Heart left ventricle (tissue), 16 donors: ENCODE measurements around the gene PNPO. TPM values are rescaled to one million over a fixed set of nuclear protein-coding genes. Genes with fewer than 3 reads are reported as not detected.
A peak's percentile ranks its signal among the peaks of the same experiment; 100 is the strongest.

ENCODE experiments used
- ATAC-seq, 4 donors: fragments of 200-7000 bp; cut with Tn5 transposase; one replicate each; pipeline ENCODE4 v1.9.1; 2020 to 2022; ENCODE audit warnings: moderate library complexity in 4 of 4, mild to moderate bottlenecking in 3 of 4, moderate number of reproducible peaks in 1 of 4
- DNase-seq, 5 donors: peaks; one replicate each; pipeline ENCODE4 v3.0.0-alpha.2; 2020
- H3K27ac ChIP-seq, 12 donors: fragments of 200-600 bp; sonication (generic) in 4 of 12; one replicate each; pipeline versions ENCODE4 v1.5.0 to v1.8.0; 2016 to 2022; ENCODE audit warnings: mild to moderate bottlenecking in 2 of 12
- H3K27me3 ChIP-seq, 9 donors: fragments of 200-600 bp; sonication (generic) in 2 of 9; one replicate each; pipeline versions ENCODE4 v1.5.1 to v1.8.0; 2016 to 2022; ENCODE audit warnings: mild to moderate bottlenecking in 3 of 9
- H3K36me3 ChIP-seq, 9 donors: fragments of 200-600 bp; sonication (generic) in 2 of 9; one replicate each; pipeline versions ENCODE4 v1.5.0 to v1.8.0; 2018 to 2022; ENCODE audit warnings: mild to moderate bottlenecking in 2 of 9
- H3K4me1 ChIP-seq, 12 donors: fragments of 200-600 bp; sonication (generic) in 4 of 12; one replicate each; pipeline versions ENCODE4 v1.5.0 to v1.8.0; 2016 to 2022; ENCODE audit warnings: mild to moderate bottlenecking in 3 of 12
- H3K4me3 ChIP-seq, 12 donors: fragments of 200-600 bp; sonication (generic) in 4 of 12; one replicate each; pipeline versions ENCODE4 v1.5.0 to v1.8.0; 2017 to 2022; ENCODE audit warnings: mild to moderate bottlenecking in 9 of 12, moderate library complexity in 4 of 12
- H3K9me3 ChIP-seq, 12 donors: fragments of 200-600 bp; sonication (generic) in 4 of 12; one replicate each; pipeline versions ENCODE4 v1.5.0 to v1.8.0; 2016 to 2022; ENCODE audit warnings: mild to moderate bottlenecking in 1 of 12
- POLR2A ChIP-seq, 2 donors: fragments of 450-650 bp; IDR thresholded peaks; one replicate each; pipeline ENCODE4 v1.6.1; 2017; ENCODE audit warnings: antibody characterized with exemption in 2 of 2, mild to moderate bottlenecking in 2 of 2, moderate library complexity in 2 of 2
- WGBS, 4 donors: extraction: QIAGEN DNeasy Blood & Tissue Kit in 2 of 4; methylation state at CpG; one replicate each; pipeline versions ENCODE4 v1.1.5 to v1.1.7; 2013 to 2018; 5-methylcytosine and 5-hydroxymethylcytosine counted together
- intact Hi-C, 10 donors: fragments of 100-400 bp; cut with DNase I; formaldehyde crosslinking; loops; one replicate each; pipeline versions ENCODE4 v1.11.1 to v1.14.2; 2022
- polyA plus RNA-seq, 2 donors: library from polyadenylated mRNA; stranded (reverse); fragments of 200-250 nt; gene quantifications; one replicate each; pipeline ENCODE4 v1.2.3, GENCODE V29; 2013
- total RNA-seq, 9 donors: library from RNA; depleted of rRNA in 2 of 9; stranded (reverse); fragments of >200 nt in 2 of 9; fragmentation: NEBNext Ultra II Directional in 3 of 9; extraction: Animal tissue kit (Norgen Biotek cat#: 25700) in 3 of 9; gene quantifications; one replicate each; pipeline versions ENCODE4 v1.1.0 to v1.2.4, GENCODE V29; 2016 to 2023
- TF ChIP-seq, protein P1 (sequence below), 12 donors: fragments of 200-600 bp; sonication (generic) in 4 of 12; IDR thresholded peaks; one replicate each; pipeline versions ENCODE4 v1.5.0 to v1.8.0; 2018 to 2022; ENCODE audit warnings: antibody characterized with exemption in 12 of 12, mild to moderate bottlenecking in 5 of 12
- donor health status: ischemic (EF 13 %, LVEDD 7.1; RV severe dilation, severe dysfunction).
- donor health status: healthy with polysubstance abuse.
- donor health status: DM: no; HTN: yes; CAD: no.
- donor health status: DM: no; HTN: no; CAD: no.
- donor health status: ischemic (EF 25% LVEDD 6.9; RV normal size, moderate dysfunction).
- donor health status: ischemic (EF 25% LVEDD 5.7; RV mildly dilated, moderate dysfunction).
- donor health status: healthy.
- donor health status: DM: yes; HTN: yes; CAD: no.
- donor health status: ischemic (EF 35%, LVEDD 5.7; RV mildly dilated, moderate dysfunction).
- donor health status: nonischemic (EF 11% LVEDD 7.7; RV severe dilation, severe dysfunction).
- donor health status: DM: yes; HTN: yes; CAD: no.
- donor health status: PGD.
- donor health status: ischemic (EF 29% LVEDD 5.4; RV normal size, mild dysfunction).
- donor health status: nonischemic (EF 23%, LVEDD 6.1; RV moderate dilation, normal function).

PNPO gene
- total and polyA plus RNA-seq, 11 donors, result 12.6 to 45.0 (median 29.7) TPM

- TF ChIP-seq, protein P1, sequence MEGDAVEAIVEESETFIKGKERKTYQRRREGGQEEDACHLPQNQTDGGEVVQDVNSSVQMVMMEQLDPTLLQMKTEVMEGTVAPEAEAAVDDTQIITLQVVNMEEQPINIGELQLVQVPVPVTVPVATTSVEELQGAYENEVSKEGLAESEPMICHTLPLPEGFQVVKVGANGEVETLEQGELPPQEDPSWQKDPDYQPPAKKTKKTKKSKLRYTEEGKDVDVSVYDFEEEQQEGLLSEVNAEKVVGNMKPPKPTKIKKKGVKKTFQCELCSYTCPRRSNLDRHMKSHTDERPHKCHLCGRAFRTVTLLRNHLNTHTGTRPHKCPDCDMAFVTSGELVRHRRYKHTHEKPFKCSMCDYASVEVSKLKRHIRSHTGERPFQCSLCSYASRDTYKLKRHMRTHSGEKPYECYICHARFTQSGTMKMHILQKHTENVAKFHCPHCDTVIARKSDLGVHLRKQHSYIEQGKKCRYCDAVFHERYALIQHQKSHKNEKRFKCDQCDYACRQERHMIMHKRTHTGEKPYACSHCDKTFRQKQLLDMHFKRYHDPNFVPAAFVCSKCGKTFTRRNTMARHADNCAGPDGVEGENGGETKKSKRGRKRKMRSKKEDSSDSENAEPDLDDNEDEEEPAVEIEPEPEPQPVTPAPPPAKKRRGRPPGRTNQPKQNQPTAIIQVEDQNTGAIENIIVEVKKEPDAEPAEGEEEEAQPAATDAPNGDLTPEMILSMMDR (IDR thresholded peaks at IDR 0.05), result no peak
- TF ChIP-seq POLR2A (IDR thresholded peaks at IDR 0.05), result no peak
- Histone ChIP-seq H3K4me3 (no peak overlapping the region), H3K36me3 (peaks cover 0 to 73% (median 55%) of the 10 kb centered on the region in 9 donors), H3K9me3 (no peaks in the 10 kb centered on the region), H3K27ac (no peak overlapping the region), H3K4me1 (peaks cover 0 to 39% (median 15%) of the 10 kb centered on the region in 12 donors), H3K27me3 (no peaks in the 10 kb centered on the region)
- DNase-seq (no peak), ATAC-seq (no peak)
- intact Hi-C loops, result no loop called here
- WGBS, 4 donors, result 58 to 67% (median 64%) methylated on average over 14 of the region's 14 CpGs
These were observed 40.8 kb downstream of the PNPO start for GRCh38 chr17:47982091-47982617.

- no peak for TF ChIP-seq POLR2A (IDR thresholded peaks at IDR 0.05)
- TF ChIP-seq, protein P1 (IDR thresholded peaks at IDR 0.05), result no peak
- peak overlapping the region in 3 of 12 donors; percentile 29 to 66 (median 62) for H3K27ac ChIP-seq
- peaks cover 0 to 66% (median 48%) of the 10 kb centered on the region in 9 donors for H3K36me3 ChIP-seq
These were observed 41.4 kb downstream of the PNPO start for GRCh38 chr17:47982645-47983390.

GRCh38 chr17:47983492-47984223 is 42.3 kb downstream of the PNPO start:
- peaks cover 0 to 39% (median 21%) of the 10 kb centered on the region in 12 donors for H3K4me1 ChIP-seq
- WGBS, 4 donors, result 42 to 49% (median 47%) methylated on average over 11 of the region's 11 CpGs
- TF ChIP-seq, protein P1 (IDR thresholded peaks at IDR 0.05), result no peak
- TF ChIP-seq POLR2A (IDR thresholded peaks at IDR 0.05), result no peak
- peaks cover 0 to 58% (median 41%) of the 10 kb centered on the region in 9 donors for H3K36me3 ChIP-seq
- intact Hi-C loops, result loop anchor here in 1 of 10 donors (2.0 kb wide), 1 partner anchor 33 kb away; no protein-coding TSS in a partner anchor
- H3K4me3 ChIP-seq, result no peak overlapping the region
- no peaks in the 10 kb centered on the region for H3K9me3 ChIP-seq
- ATAC-seq (peak; percentile 65 to 82 (median 80)), DNase-seq (peak in 3 of 5 donors; percentile 36 to 52 (median 40))
- H3K27ac ChIP-seq, result peak overlapping the region in 10 of 12 donors; percentile 22 to 66 (median 52)
- no peaks in the 10 kb centered on the region for H3K27me3 ChIP-seq

More at GRCh38 chr17:47982645-47983390, 41.4 kb downstream of the PNPO start:
- 76 to 82% (median 79%) methylated on average over 9 of the region's 9 CpGs for WGBS, 4 donors
- intact Hi-C loops, result no loop called here
- ATAC-seq, result no peak
- DNase-seq, result no peak
- Histone ChIP-seq H3K27me3 (no peaks in the 10 kb centered on the region), H3K4me1 (peaks cover 0 to 39% (median 21%) of the 10 kb centered on the region in 12 donors), H3K4me3 (no peak overlapping the region), H3K9me3 (no peaks in the 10 kb centered on the region)

DNA sequence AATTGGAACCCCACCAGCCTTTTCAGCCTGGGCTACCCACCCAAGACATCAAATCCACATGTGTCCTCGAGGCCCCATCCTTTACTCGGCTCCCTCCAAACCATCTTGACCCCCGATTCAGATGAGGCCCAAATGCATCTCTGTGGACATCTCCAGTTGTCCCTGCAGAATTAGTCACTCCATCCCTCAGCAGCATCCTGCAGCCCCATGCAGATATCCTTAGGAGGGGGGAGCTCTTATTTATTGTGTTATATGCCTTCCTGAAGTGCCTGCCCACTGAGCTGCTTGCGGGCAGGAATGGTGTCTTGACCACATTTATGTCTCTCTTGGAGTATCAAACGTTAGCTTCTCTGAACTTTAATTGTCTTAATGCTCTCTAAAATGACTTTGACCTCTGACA is 45.1 kb downstream of the PNPO start:
- intact Hi-C loops, result no loop called here
- Histone ChIP-seq H3K27me3 (no peaks in the 10 kb centered on the region), H3K27ac (peak overlapping the region in 1 of 12 donors; percentile 70), H3K4me1 (peaks cover 0 to 33% (median 21%) of the 10 kb centered on the region in 12 donors), H3K9me3 (no peaks in the 10 kb centered on the region), H3K4me3 (no peak overlapping the region), H3K36me3 (peaks cover 0 to 29% (median 13%) of the 10 kb centered on the region in 9 donors)
- no peak for ATAC-seq
- DNase-seq, result no peak
- TF ChIP-seq, protein P1 (IDR thresholded peaks at IDR 0.05), result no peak
- TF ChIP-seq POLR2A (IDR thresholded peaks at IDR 0.05), result no peak
- 79 to 88% (median 80%) methylated on average over 5 of the region's 5 CpGs for WGBS, 4 donors
